Loucy (cell line): Measurements from ENCODE around the gene SCEL.

ENCODE experiments used
- H2AFZ ChIP-seq: fragments of 200-600 bp; sonication (generic); 2 replicates; pipeline ENCODE4 v1.6.0; 2016; ENCODE audit warnings: antibody characterized with exemption, mild to moderate bottlenecking, low read length, moderate library complexity
- H3F3A ChIP-seq: fragments of 200-600 bp; 2 replicates; pipeline ENCODE4 v1.6.0; 2016; ENCODE audit warnings: antibody characterized with exemption, low read depth, mild to moderate bottlenecking
- H3K27me3 ChIP-seq: fragments of 200-600 bp; sonication (generic); 2 replicates; pipeline ENCODE4 v1.6.1; 2014; ENCODE audit warnings: low read length, mild to moderate bottlenecking; ENCODE audit not compliant: insufficient read depth, poor library complexity, severe bottlenecking
- H3K36me3 ChIP-seq: fragments of 200-600 bp; sonication (generic); 2 replicates; pipeline ENCODE4 v1.6.1; 2016; ENCODE audit warnings: low read length; ENCODE audit not compliant: insufficient read depth
- H3K4me1 ChIP-seq: fragments of 200-600 bp; sonication (generic); 2 replicates; pipeline ENCODE4 v1.5.1; 2014; ENCODE audit warnings: low read length, mild to moderate bottlenecking; ENCODE audit not compliant: insufficient read depth, poor library complexity, severe bottlenecking
- H3K4me2 ChIP-seq: fragments of 200-600 bp; sonication (generic); 2 replicates; pipeline ENCODE4 v1.6.0; 2014; ENCODE audit warnings: antibody characterized with exemption, low read length, low read depth, mild to moderate bottlenecking; ENCODE audit not compliant: poor library complexity, severe bottlenecking
- H3K4me3 ChIP-seq: fragments of 200-600 bp; sonication (generic); 2 replicates; pipeline ENCODE4 v1.5.1; 2014; ENCODE audit warnings: low read length, mild to moderate bottlenecking, mixed read lengths; ENCODE audit not compliant: poor library complexity, severe bottlenecking
- H3K79me2 ChIP-seq: fragments of 200-600 bp; sonication (generic); 2 replicates; pipeline ENCODE4 v1.6.1; 2014; ENCODE audit warnings: low read length; ENCODE audit not compliant: insufficient read depth
- H3K9ac ChIP-seq: fragments of 200-600 bp; sonication (generic); 2 replicates; pipeline ENCODE4 v1.6.0; 2014; ENCODE audit warnings: mild to moderate bottlenecking, low read depth, low read length, moderate library complexity; ENCODE audit not compliant: poor library complexity, severe bottlenecking
- H3K9me2 ChIP-seq: fragments of 200-600 bp; sonication (generic); replicated peaks from 2 replicates; pipeline ENCODE4 v1.6.1; 2016; ENCODE audit warnings: low read depth, low read length, mixed read lengths
- H3K9me3 ChIP-seq: fragments of 200-600 bp; sonication (generic); 2 replicates; pipeline ENCODE4 v1.6.1; 2014; ENCODE audit warnings: mild to moderate bottlenecking, antibody characterized with exemption, low read length, low read depth; ENCODE audit not compliant: insufficient read depth
- H4K20me1 ChIP-seq: fragments of 200-600 bp; sonication (generic); 2 replicates; pipeline ENCODE4 v1.6.0; 2014; ENCODE audit warnings: antibody characterized with exemption, low read length, mild to moderate bottlenecking; ENCODE audit not compliant: insufficient read depth, poor library complexity, severe bottlenecking
- CTCF ChIP-seq: fragments of 200-600 bp; sonication (generic); conservative IDR thresholded peaks from 2 replicates; pipeline ENCODE4 v1.5.1; 2014; ENCODE audit warnings: mild to moderate bottlenecking, antibody characterized with exemption, low read length
- EZH2phosphoT487 ChIP-seq: fragments of 200-600 bp; IDR thresholded peaks from 2 replicates; pipeline ENCODE4 v1.6.1; 2018; ENCODE audit warnings: antibody characterized with exemption, mild to moderate bottlenecking, moderate library complexity, borderline replicate concordance

Gene SCEL

DNA sequence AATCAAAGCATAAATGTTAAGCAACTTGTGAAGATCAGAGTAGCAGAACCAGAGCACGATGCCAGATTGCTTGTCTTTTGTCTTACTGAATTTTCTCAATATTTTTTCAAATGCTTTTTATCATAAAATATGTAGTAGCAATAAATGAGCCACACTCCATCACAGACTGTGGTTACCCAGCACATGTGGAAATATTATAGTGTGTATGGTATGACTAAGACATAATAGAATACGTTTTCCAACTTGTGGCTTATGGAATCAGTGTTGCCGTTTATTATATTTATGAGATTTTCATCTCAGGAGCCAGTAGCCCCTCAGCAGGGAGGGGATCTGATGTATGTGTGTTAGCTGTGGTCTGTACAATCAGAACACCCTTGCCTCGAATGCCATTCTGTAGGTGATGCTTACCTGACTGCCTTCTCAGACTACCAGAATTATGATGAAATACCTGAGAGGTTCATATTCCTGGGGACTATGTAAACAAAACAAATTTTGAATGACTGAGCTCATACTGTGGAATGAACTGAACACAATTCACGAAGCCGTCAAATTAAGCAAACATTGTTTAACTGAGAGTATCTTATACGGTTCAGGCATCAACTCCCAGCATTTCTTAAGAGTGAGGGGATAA, 1.9 kb downstream of the SCEL start:
- Histone ChIP-seq H3K9me3 (no peaks in the 10 kb centered on the region), H3K79me2 (no peaks in the 10 kb centered on the region), H3K4me3 (no peak overlapping the region), H3K9me2 (no peaks in the 10 kb centered on the region), H2AFZ (no peak overlapping the region), H3K9ac (no peak overlapping the region), H4K20me1 (no peaks in the 10 kb centered on the region), H3K4me1 (no peaks in the 10 kb centered on the region), H3K36me3 (no peaks in the 10 kb centered on the region), H3K4me2 (no peak overlapping the region), H3K27me3 (peaks cover 4% of the 10 kb centered on the region), H3F3A (no peaks in the 10 kb centered on the region)
- TF ChIP-seq CTCF: no peak
- TF ChIP-seq EZH2phosphoT487: no peak

GRCh38 chr13:77543711-77544110, 8.2 kb downstream of the SCEL start:
- Histone ChIP-seq H3K4me3 (no peak overlapping the region), H3K9me2 (no peaks in the 10 kb centered on the region), H3K4me2 (no peak overlapping the region), H3K27me3 (peaks cover 4% of the 10 kb centered on the region), H4K20me1 (no peaks in the 10 kb centered on the region), H3K9ac (no peak overlapping the region), H3K9me3 (no peaks in the 10 kb centered on the region), H3K36me3 (no peaks in the 10 kb centered on the region), H3F3A (no peaks in the 10 kb centered on the region), H3K4me1 (no peaks in the 10 kb centered on the region), H3K79me2 (no peaks in the 10 kb centered on the region), H2AFZ (no peak overlapping the region)
- TF ChIP-seq CTCF (no peak), EZH2phosphoT487 (no peak)

- no peak for TF ChIP-seq EZH2phosphoT487
- TF ChIP-seq CTCF: no peak
- Histone ChIP-seq H3K36me3 (no peaks in the 10 kb centered on the region), H3F3A (no peaks in the 10 kb centered on the region), H3K27me3 (peaks cover 4% of the 10 kb centered on the region), H3K9ac (no peak overlapping the region), H3K79me2 (no peaks in the 10 kb centered on the region), H3K9me2 (no peaks in the 10 kb centered on the region), H3K9me3 (no peaks in the 10 kb centered on the region), H3K4me1 (no peaks in the 10 kb centered on the region), H3K4me2 (no peak overlapping the region), H3K4me3 (no peak overlapping the region), H2AFZ (no peak overlapping the region), H4K20me1 (no peaks in the 10 kb centered on the region)
Observed at GRCh38 chr13:77544355-77544754, 8.8 kb downstream of the SCEL start.
